GDM1 (cell line): Measurements from ENCODE around the gene OTOP3.
A peak's percentile ranks its signal among the peaks of the same experiment; 100 is the strongest.

Experiments used
- DNase-seq: peaks from one replicate; lab custom pipeline; 2025; lab: John Stamatoyannopoulos, UW

The OTOP3 gene

GRCh38 chr17:74917430-74917829 is 18.3 kb upstream of the OTOP3 start:
- peak; percentile 32 for DNase-seq

- no peak for DNase-seq
Measured at GRCh38 chr17:74918906-74919305, 16.8 kb upstream of the OTOP3 start.

GRCh38 chr17:74919440-74920305 is 16.0 kb upstream of the OTOP3 start:
- no peak for DNase-seq

- DNase-seq: no peak
Measured at GRCh38 chr17:74920306-74920620, 15.4 kb upstream of the OTOP3 start.

- no peak for DNase-seq
Measured at GRCh38 chr17:74920642-74921025, 15.1 kb upstream of the OTOP3 start.

GRCh38 chr17:74921026-74921681 is 14.5 kb upstream of the OTOP3 start:
- DNase-seq: no peak

- DNase-seq: no peak
Measured at GRCh38 chr17:74921769-74922168, 13.9 kb upstream of the OTOP3 start.

GRCh38 chr17:74922172-74922571 is 13.5 kb upstream of the OTOP3 start:
- DNase-seq: no peak

GRCh38 chr17:74922694-74923537 is 12.8 kb upstream of the OTOP3 start, which contains the start of gene USH1G:
Gene USH1G (minus strand): TSS chr17:74923255. CDS start chr17:74923073, 182 bp downstream.
- DNase-seq: no peak

GRCh38 chr17:74923538-74924249 is 12.0 kb upstream of the OTOP3 start:
- DNase-seq: peak; percentile 39

GRCh38 chr17:74924250-74924948 is 11.3 kb upstream of the OTOP3 start, which contains the start of gene OTOP2:
Gene OTOP2 (plus strand): TSS chr17:74924273. CDS start chr17:74924633, 360 bp downstream.
- DNase-seq: no peak

GRCh38 chr17:74925242-74925641 is 10.5 kb upstream of the OTOP3 start:
- DNase-seq: no peak

GRCh38 chr17:74928786-74929185 is 6.9 kb upstream of the OTOP3 start:
- DNase-seq: no peak

- DNase-seq: no peak
Measured at GRCh38 chr17:74930535-74931036, 5.1 kb upstream of the OTOP3 start.

- no peak for DNase-seq
Measured at GRCh38 chr17:74935048-74935447, 650 bp upstream of the OTOP3 start.

- DNase-seq: no peak
Measured at GRCh38 chr17:74936470-74936799, 737 bp downstream of the OTOP3 start.

- DNase-seq: no peak
Measured at GRCh38 chr17:74937064-74938051, 1.7 kb downstream of the OTOP3 start.

GRCh38 chr17:74938194-74938950 is 2.7 kb downstream of the OTOP3 start:
- DNase-seq: no peak

- DNase-seq: no peak
Measured at GRCh38 chr17:74939534-74939933, 3.8 kb downstream of the OTOP3 start.
